GM12891 (cell line): ENCODE data around the gene ZNF722.

ENCODE experiments used
- PAX5 ChIP-seq: IDR thresholded peaks from 2 replicates; pipeline ENCODE4 v1.6.1; 2011; ENCODE audit warnings: low read length, moderate library complexity, mild to moderate bottlenecking; ENCODE audit not compliant: insufficient read depth, severe bottlenecking
- POLR2A ChIP-seq: IDR thresholded peaks from 2 replicates; pipeline ENCODE4 v1.6.1; 2011; ENCODE audit warnings: low read depth, low read length, control low read depth
- POLR2AphosphoS5 ChIP-seq: IDR thresholded peaks from 2 replicates; pipeline ENCODE4 v1.6.1; 2011; ENCODE audit warnings: low read depth, low read length, control low read depth
- POU2F2 ChIP-seq: IDR thresholded peaks from 2 replicates; pipeline ENCODE4 v1.6.1; 2011; ENCODE audit warnings: low read depth, mild to moderate bottlenecking, control low read depth, low read length, moderate library complexity
- SPI1 ChIP-seq: IDR thresholded peaks from 2 replicates; pipeline ENCODE4 v1.6.1; 2011; ENCODE audit warnings: low read depth, low read length, control low read depth
- TAF1 ChIP-seq: IDR thresholded peaks from 2 replicates; pipeline ENCODE4 v1.6.1; 2011; ENCODE audit warnings: low read depth, low read length, control low read depth

DNA sequence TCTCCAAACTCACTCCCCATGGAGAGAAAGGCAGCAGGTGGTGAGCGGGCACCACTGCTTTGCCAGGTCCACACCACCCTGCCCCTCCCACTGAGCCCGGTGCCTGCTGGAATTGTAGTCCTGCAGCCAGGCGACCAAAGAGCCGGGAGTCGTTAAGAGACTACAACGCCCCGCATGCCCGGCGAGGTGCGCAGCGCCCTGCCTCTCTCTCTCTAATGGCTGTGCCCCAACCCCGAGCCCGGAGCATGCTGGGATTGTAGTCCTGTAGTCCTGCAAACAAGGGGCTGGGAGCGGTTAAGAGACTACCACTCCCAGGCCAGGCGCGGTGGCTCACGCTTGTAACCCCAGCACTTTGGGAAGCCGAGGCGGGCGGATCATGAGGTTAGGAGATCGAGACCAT, 38.4 kb downstream of the ZNF722 start:
- TF ChIP-seq POLR2A = no peak
- TF ChIP-seq SPI1 = no peak
- no peak for TF ChIP-seq POU2F2
- no peak for TF ChIP-seq TAF1
- no peak for TF ChIP-seq POLR2AphosphoS5
- TF ChIP-seq PAX5 = no peak
